Keratinocyte (primary cell): Measurements from ENCODE around the gene PCNT. TPM values are rescaled to one million over a fixed set of nuclear protein-coding genes. Genes with fewer than 3 reads are reported as not detected.

Source experiments
- DNase-seq: peaks from one replicate; pipeline ENCODE4 v3.0.0-alpha.2; 2011; ENCODE audit warnings: low read depth, missing footprints, low spot score
- FAIRE-seq: peaks from 2 replicates; lab custom pipeline; 2011; peaks lifted over from hg19 to GRCh38; lab: Jason Lieb, UNC
- H2AFZ ChIP-seq: 2 replicates; pipeline ENCODE4 v1.6.0; 2012; ENCODE audit warnings: low read length, control low read depth, inconsistent platforms; ENCODE audit not compliant: control insufficient read depth
- H3K27ac ChIP-seq: 2 replicates; pipeline ENCODE4 v1.5.1; 2011; ENCODE audit warnings: low read length; ENCODE audit not compliant: control insufficient read depth, insufficient read depth
- H3K27me3 ChIP-seq: 3 replicates; pipeline ENCODE4 v1.6.0; 2011; ENCODE audit warnings: low read length; ENCODE audit not compliant: control insufficient read depth, insufficient read depth; ENCODE audit errors: extremely low read depth
- H3K36me3 ChIP-seq, 2 experiments: 2 replicates in 1 of 2; 3 replicates in 1 of 2; pipeline ENCODE4 v1.5.1; 2011; ENCODE audit warnings: low read length in 2 of 2, mild to moderate bottlenecking in 1 of 2; ENCODE audit not compliant: control insufficient read depth in 2 of 2, insufficient read depth in 2 of 2; ENCODE audit errors: extremely low read depth in 1 of 2
- H3K4me1 ChIP-seq: 3 replicates; pipeline ENCODE4 v1.5.1; 2011; ENCODE audit warnings: low read length; ENCODE audit not compliant: control insufficient read depth, insufficient read depth; ENCODE audit errors: extremely low read depth
- H3K4me2 ChIP-seq: 3 replicates; pipeline ENCODE4 v1.6.0; 2011; ENCODE audit warnings: low read depth, low read length; ENCODE audit not compliant: control insufficient read depth, insufficient read depth; ENCODE audit errors: extremely low read depth
- H3K4me3 ChIP-seq, 3 experiments: fragments of 200-600 bp in 1 of 3; sonication (generic) in 1 of 3; 2 replicates in 2 of 3; 3 replicates in 1 of 3; pipeline ENCODE4 v1.5.1; 2011 to 2016; ENCODE audit warnings: low read length in 3 of 3, mild to moderate bottlenecking in 3 of 3, control low read depth in 2 of 3, inconsistent platforms in 1 of 3, low read depth in 1 of 3, mixed read lengths in 1 of 3, mixed run types in 1 of 3, moderate library complexity in 1 of 3; ENCODE audit not compliant: control insufficient read depth in 2 of 3, insufficient read depth in 2 of 3; ENCODE audit errors: extremely low read depth in 1 of 3
- H3K79me2 ChIP-seq: 2 replicates; pipeline ENCODE4 v1.6.0; 2012; ENCODE audit warnings: low read length; ENCODE audit not compliant: control insufficient read depth, insufficient read depth
- H3K9ac ChIP-seq: 3 replicates; pipeline ENCODE4 v1.6.0; 2011; ENCODE audit warnings: low read length; ENCODE audit not compliant: control insufficient read depth, insufficient read depth; ENCODE audit errors: extremely low read depth
- H3K9me1 ChIP-seq: 3 replicates; pipeline ENCODE4 v1.6.0; 2011; ENCODE audit warnings: low read length; ENCODE audit not compliant: control insufficient read depth, insufficient read depth; ENCODE audit errors: extremely low read depth
- H3K9me3 ChIP-seq: 2 replicates; pipeline ENCODE4 v1.5.1; 2012; ENCODE audit warnings: low read depth, low read length; ENCODE audit not compliant: control insufficient read depth
- H4K20me1 ChIP-seq: 3 replicates; pipeline ENCODE4 v1.6.0; 2011; ENCODE audit warnings: low read length; ENCODE audit not compliant: control insufficient read depth, insufficient read depth; ENCODE audit errors: extremely low read depth
- EZH2 ChIP-seq: IDR thresholded peaks from one replicate; pipeline ENCODE4 v1.6.1; 2012; ENCODE audit warnings: inconsistent platforms, mild to moderate bottlenecking, low read length, moderate library complexity
- dilution Hi-C: fragments of 300-500 bp; cut with MboI; formaldehyde crosslinking; loops from one replicate; pipeline ENCODE4 v1.7.0; 2020; ENCODE audit warnings: low sequenced_read_pairs; ENCODE audit not compliant: extremely low pct_ligation_motif_present
- polyA plus RNA-seq, 5 experiments: library from polyadenylated mRNA; depleted of rRNA in 3 of 5; stranded (reverse) in 3 of 5; stranded (forward) in 1 of 5; unstranded in 1 of 5; fragments of >200 nt; gene quantifications; 1 replicate in 1 of 5; 2 replicates in 3 of 5; 3 replicates in 1 of 5; pipeline versions ENCODE4 v1.2.1 to v1.2.3, GENCODE V29; 2011 to 2012; ENCODE audit warnings: missing spikeins in 2 of 5, low read depth in 1 of 5, low replicate concordance in 1 of 5
- TF ChIP-seq, protein P1 (sequence below), 3 experiments: IDR thresholded peaks in 1 of 3; conservative IDR thresholded peaks in 1 of 3; optimal IDR thresholded peaks in 1 of 3; 2 replicates in 2 of 3; 3 replicates in 1 of 3; pipeline versions ENCODE3 to v1.5.1; 2011; ENCODE audit warnings: low read length in 3 of 3, mild to moderate bottlenecking in 3 of 3, moderate library complexity in 2 of 3, control low read depth in 1 of 3, inconsistent platforms in 1 of 3; ENCODE audit not compliant: insufficient read depth in 2 of 3; ENCODE audit errors: extremely low read depth in 1 of 3

The PCNT gene
- polyA plus RNA-seq, 1 donor (not counting 4 experiments of a cell fraction or from before 2014, with no cell fraction given): 9.8 TPM

DNA sequence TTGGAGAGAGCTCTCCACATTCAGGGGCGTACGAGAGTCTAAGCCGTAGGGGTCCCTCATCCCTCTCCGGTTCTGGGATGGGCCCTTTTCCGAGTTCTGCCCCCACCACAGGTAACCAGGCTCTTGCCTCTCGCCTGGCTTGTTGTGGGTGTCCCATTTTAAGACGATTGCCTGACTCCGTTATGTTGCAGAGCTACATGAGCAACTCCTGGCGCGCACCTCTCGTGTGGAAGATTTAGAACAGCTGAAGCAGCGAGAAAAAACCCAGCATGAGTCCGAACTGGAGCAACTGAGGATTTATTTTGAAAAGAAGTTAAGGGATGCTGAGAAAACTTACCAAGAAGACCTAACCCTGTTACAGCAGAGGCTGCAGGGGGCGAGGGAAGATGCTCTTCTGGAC, 29.0 kb downstream of the PCNT start:
- Histone ChIP-seq H3K9me3 (no peaks in the 10 kb centered on the region), H3K9me1 (no peaks in the 10 kb centered on the region), H3K9ac (no peak overlapping the region), H2AFZ (no peak overlapping the region), H3K79me2 (no peaks in the 10 kb centered on the region), H3K27me3 (no peaks in the 10 kb centered on the region), H3K4me2 (no peak overlapping the region), H3K27ac (no peak overlapping the region), H3K4me3 (no peak overlapping the region), H3K36me3 (peaks cover 46 to 51% of the 10 kb centered on the region in 2 experiments), H4K20me1 (no peaks in the 10 kb centered on the region), H3K4me1 (no peaks in the 10 kb centered on the region)
- TF ChIP-seq, protein P1, sequence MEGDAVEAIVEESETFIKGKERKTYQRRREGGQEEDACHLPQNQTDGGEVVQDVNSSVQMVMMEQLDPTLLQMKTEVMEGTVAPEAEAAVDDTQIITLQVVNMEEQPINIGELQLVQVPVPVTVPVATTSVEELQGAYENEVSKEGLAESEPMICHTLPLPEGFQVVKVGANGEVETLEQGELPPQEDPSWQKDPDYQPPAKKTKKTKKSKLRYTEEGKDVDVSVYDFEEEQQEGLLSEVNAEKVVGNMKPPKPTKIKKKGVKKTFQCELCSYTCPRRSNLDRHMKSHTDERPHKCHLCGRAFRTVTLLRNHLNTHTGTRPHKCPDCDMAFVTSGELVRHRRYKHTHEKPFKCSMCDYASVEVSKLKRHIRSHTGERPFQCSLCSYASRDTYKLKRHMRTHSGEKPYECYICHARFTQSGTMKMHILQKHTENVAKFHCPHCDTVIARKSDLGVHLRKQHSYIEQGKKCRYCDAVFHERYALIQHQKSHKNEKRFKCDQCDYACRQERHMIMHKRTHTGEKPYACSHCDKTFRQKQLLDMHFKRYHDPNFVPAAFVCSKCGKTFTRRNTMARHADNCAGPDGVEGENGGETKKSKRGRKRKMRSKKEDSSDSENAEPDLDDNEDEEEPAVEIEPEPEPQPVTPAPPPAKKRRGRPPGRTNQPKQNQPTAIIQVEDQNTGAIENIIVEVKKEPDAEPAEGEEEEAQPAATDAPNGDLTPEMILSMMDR (optimal IDR thresholded peaks at IDR 0.05 in 1 of 3, IDR thresholded peaks at IDR 0.05 in 1 of 3, conservative IDR thresholded peaks at IDR 0.05 in 1 of 3; ENCODE audit: extremely low read depth in 1 of 3, insufficient read depth in 2 of 3, low read length in 3 of 3): no peak
- no peak for TF ChIP-seq EZH2
- dilution Hi-C loops: no loop called here
- DNase-seq: no peak
- FAIRE-seq: no peak

DNA sequence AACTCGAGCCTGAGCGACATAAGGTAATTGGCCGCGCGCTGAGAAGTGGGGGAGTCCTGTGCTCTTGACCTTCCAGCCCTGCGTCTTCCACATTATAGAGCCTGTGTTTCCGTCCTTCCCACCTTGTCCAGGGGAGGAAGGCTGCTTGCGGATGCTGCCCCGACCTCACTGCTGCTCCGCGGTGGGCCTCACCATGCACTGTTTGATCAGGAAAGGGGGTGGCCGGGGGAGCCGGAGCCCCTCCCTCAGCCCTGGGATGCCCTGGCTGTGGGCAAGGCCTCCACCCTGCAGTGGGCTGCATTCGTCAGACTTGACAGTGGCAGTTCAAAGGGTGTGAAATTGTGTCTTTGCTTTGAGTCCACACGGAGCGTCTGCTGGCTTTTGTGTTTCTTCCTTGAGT, 30.1 kb downstream of the PCNT start:
- no peak overlapping the region for H3K27ac ChIP-seq
- dilution Hi-C loops: no loop called here
- no peaks in the 10 kb centered on the region for H4K20me1 ChIP-seq
- no peak overlapping the region for H3K4me3 ChIP-seq
- H3K4me2 ChIP-seq: no peak overlapping the region
- TF ChIP-seq, protein P1 (optimal IDR thresholded peaks at IDR 0.05 in 1 of 3, IDR thresholded peaks at IDR 0.05 in 1 of 3, conservative IDR thresholded peaks at IDR 0.05 in 1 of 3; ENCODE audit: extremely low read depth in 1 of 3, insufficient read depth in 2 of 3, low read length in 3 of 3): no peak
- TF ChIP-seq EZH2: no peak
- no peaks in the 10 kb centered on the region for H3K79me2 ChIP-seq
- no peak for DNase-seq
- H3K36me3 ChIP-seq: peaks cover 43 to 49% of the 10 kb centered on the region in 2 experiments
- H3K27me3 ChIP-seq: no peaks in the 10 kb centered on the region
- no peak for FAIRE-seq
- no peaks in the 10 kb centered on the region for H3K4me1 ChIP-seq
- H3K9me1 ChIP-seq: no peaks in the 10 kb centered on the region
- no peaks in the 10 kb centered on the region for H3K9me3 ChIP-seq
- H2AFZ ChIP-seq: no peak overlapping the region
- H3K9ac ChIP-seq: no peak overlapping the region
